ENCODE measurements around the gene FXYD4. TPM values are rescaled to one million over a fixed set of nuclear protein-coding genes. Genes with fewer than 3 reads are reported as not detected.

FXYD4 gene
- total RNA-seq, 3 donors from 2014 or later (not counting 1 experiment from before 2014, with no cell fraction given), result not detected

DNA sequence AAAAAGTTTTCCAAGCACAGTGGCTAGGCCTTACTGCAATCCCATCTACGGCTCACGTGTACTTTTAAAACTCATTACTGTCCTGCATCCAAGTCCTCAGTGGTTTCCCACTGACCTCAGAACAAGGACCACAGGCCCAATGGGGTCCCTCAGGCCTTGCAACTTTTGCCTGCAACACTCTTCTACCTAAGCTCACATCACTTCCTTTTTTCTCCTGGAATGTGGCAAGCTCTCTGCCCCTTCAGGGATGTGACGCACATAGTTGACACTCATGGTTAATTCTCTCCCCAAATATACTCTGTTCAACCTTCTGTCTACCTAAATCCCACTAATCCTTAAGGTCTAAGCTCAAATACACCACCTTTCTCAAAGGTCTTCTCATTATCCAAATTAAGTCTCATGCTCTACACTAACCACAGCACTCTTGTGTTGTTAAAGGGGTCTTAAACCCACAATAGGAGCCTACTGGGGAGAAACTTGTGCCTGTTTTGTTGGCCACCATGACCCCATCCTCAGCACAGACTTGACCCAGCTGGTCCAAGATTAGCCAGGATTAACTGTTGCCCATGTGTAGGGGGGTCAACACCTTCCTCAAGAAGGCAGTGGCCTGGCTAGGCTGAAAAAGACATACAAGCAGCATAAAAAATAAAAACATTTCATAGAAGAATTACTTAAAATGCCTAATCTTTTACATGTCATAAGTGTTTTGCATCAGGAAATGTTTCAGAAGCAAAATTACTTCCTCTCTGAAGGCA, 22.3 kb downstream of the FXYD4 start:
- Histone ChIP-seq H3K27ac (ENCODE audit: low read length) (peak overlapping the region; percentile 37), H3K4me1 (ENCODE audit: control insufficient read depth, insufficient read depth, low read length) (peaks cover 42% of the 10 kb centered on the region), H3K9me3 (ENCODE audit: control insufficient read depth, insufficient read depth, low read length) (no peaks in the 10 kb centered on the region), H3K4me3 (ENCODE audit: low read length) (no peak overlapping the region), H3K27me3 (ENCODE audit: control insufficient read depth, insufficient read depth, low read length) (no peaks in the 10 kb centered on the region), H3K36me3 (ENCODE audit: control insufficient read depth, insufficient read depth, low read length) (peaks cover 56% of the 10 kb centered on the region)
- Mint-ChIP-seq H3K4me1 (peaks cover 68 to 71% of the 10 kb centered on the region in 2 donors), H3K27me3 (ENCODE audit: low read depth in 2 of 2) (no peaks in the 10 kb centered on the region), H3K36me3 (peaks cover 17% of the 10 kb centered on the region), H3K9me3 (no peaks in the 10 kb centered on the region), H3K4me3 (no peak overlapping the region), H3K27ac (peak overlapping the region; percentile 98 to 99)
- ATAC-seq (no peak), DNase-seq (no peak)
- WGBS (ENCODE audit: insufficient coverage), result 88% methylated on average over 3 of the region's 3 CpGs
- TF ChIP-seq CTCF (IDR thresholded peaks at IDR 0.05), result no peak
- intact Hi-C loops (cut with micrococcal nuclease), result no loop called here

GRCh38 chr10:43394868-43395267, 23.4 kb downstream of the FXYD4 start:
- peak overlapping the region; percentile 43 for H3K4me3 Mint-ChIP-seq
- H3K36me3 ChIP-seq (ENCODE audit: control insufficient read depth, insufficient read depth, low read length), result peaks cover 50% of the 10 kb centered on the region
- H3K4me1 ChIP-seq (ENCODE audit: control insufficient read depth, insufficient read depth, low read length), result peaks cover 49% of the 10 kb centered on the region
- no peaks in the 10 kb centered on the region for H3K9me3 Mint-ChIP-seq
- H3K27ac ChIP-seq (ENCODE audit: low read length), result peak overlapping the region; percentile 83
- H3K9me3 ChIP-seq (ENCODE audit: control insufficient read depth, insufficient read depth, low read length), result no peaks in the 10 kb centered on the region
- peaks cover 17% of the 10 kb centered on the region for H3K36me3 Mint-ChIP-seq
- ATAC-seq, result no peak
- 76% methylated on average over 6 of the region's 6 CpGs for WGBS (ENCODE audit: insufficient coverage)
- intact Hi-C loops (cut with micrococcal nuclease), result no loop called here
- peak overlapping the region; percentile 98 to 99 for H3K27ac Mint-ChIP-seq
- no peak for TF ChIP-seq CTCF (IDR thresholded peaks at IDR 0.05)
- DNase-seq, result no peak
- H3K27me3 Mint-ChIP-seq (ENCODE audit: low read depth in 2 of 2), result no peaks in the 10 kb centered on the region
- H3K4me3 ChIP-seq (ENCODE audit: low read length), result no peak overlapping the region
- peaks cover 70 to 73% of the 10 kb centered on the region in 2 donors for H3K4me1 Mint-ChIP-seq
- no peaks in the 10 kb centered on the region for H3K27me3 ChIP-seq (ENCODE audit: control insufficient read depth, insufficient read depth, low read length)

- Mint-ChIP-seq H3K36me3 (peaks cover 17% of the 10 kb centered on the region), H3K4me1 (peaks cover 69 to 73% of the 10 kb centered on the region in 2 donors), H3K4me3 (peak overlapping the region; percentile 93), H3K27ac (peak overlapping the region; percentile 98 to 99), H3K9me3 (no peaks in the 10 kb centered on the region), H3K27me3 (ENCODE audit: low read depth in 2 of 2) (no peaks in the 10 kb centered on the region)
- DNase-seq, result peak; percentile 27 to 59
- no peak for TF ChIP-seq CTCF (IDR thresholded peaks at IDR 0.05)
- peak overlapping the region; percentile 83 for H3K27ac ChIP-seq (ENCODE audit: low read length)
- no peak overlapping the region for H3K4me3 ChIP-seq (ENCODE audit: low read length)
- peaks cover 50% of the 10 kb centered on the region for H3K4me1 ChIP-seq (ENCODE audit: control insufficient read depth, insufficient read depth, low read length)
- no peak for ATAC-seq
- intact Hi-C loops (cut with micrococcal nuclease), result loop anchor here (2.0 kb wide), 1 partner anchor 915 kb away; no protein-coding TSS in a partner anchor
- H3K36me3 ChIP-seq (ENCODE audit: control insufficient read depth, insufficient read depth, low read length), result peaks cover 45% of the 10 kb centered on the region
- no peaks in the 10 kb centered on the region for H3K9me3 ChIP-seq (ENCODE audit: control insufficient read depth, insufficient read depth, low read length)
- H3K27me3 ChIP-seq (ENCODE audit: control insufficient read depth, insufficient read depth, low read length), result no peaks in the 10 kb centered on the region
- WGBS (ENCODE audit: insufficient coverage), result 41% methylated on average over 18 of the region's 18 CpGs
Measured at GRCh38 chr10:43395571-43396060, 24.2 kb downstream of the FXYD4 start.

Data from natural killer cell (primary cell).